ENCODE data around the gene FOXP1.

Gene FOXP1

DNA sequence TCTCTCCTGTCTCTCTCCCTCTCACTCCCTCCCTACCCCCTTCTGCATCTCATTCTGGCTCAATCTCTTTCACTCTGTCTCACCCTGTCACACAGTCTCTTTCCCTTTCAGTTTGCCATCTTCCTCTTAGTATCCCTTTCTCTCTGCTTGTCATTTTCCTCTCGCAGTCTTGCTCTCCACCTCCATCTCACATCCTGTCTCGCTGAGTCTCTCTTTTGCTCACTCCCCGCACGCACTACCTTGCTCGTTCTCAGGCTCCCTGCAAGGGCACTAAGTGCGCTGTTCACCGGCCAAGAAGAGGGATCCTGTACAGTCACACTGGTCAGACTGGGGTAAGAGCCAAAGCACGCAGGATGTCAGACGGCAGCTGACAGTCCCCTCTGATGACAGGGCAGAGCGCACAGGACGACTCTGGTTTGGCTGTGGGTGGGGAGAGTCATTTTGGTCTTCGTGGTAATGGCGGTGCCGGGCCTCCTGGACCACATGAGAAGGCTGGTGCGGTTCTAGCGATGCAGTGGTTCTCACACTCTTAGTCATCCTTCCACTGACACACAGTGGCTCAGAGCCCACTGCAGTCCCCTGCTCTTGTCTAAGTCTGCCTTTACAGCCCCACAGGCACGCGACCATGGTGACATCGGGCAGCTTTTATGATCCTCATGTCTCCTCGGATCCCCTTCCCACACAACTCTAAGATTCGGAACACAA lies 356.8 kb downstream of the FOXP1 start:
- no peaks in the 10 kb centered on the region for H3K9me3 ChIP-seq
- H3K4me1 ChIP-seq: peaks cover 0 to 73% (median 18%) of the 10 kb centered on the region in 4 donors
- no peaks in the 10 kb centered on the region for H3K36me3 ChIP-seq
- H3K27me3 ChIP-seq: no peaks in the 10 kb centered on the region
- peak in 1 of 2 donors; percentile 72 for DNase-seq
- no peak for TF ChIP-seq CTCF (IDR thresholded peaks at IDR 0.05)
- peak overlapping the region; percentile 41 to 44 for H3K4me3 ChIP-seq
- intact Hi-C loops (cut with DNase I; ENCODE audit: low total_unique reads): no loop called here
- H3K27ac ChIP-seq: peak overlapping the region; percentile 80 to 82

GRCh38 chr3:71225951-71226564 lies 357.5 kb downstream of the FOXP1 start:
- peaks cover 0 to 66% (median 18%) of the 10 kb centered on the region in 4 donors for H3K4me1 ChIP-seq
- peak overlapping the region; percentile 80 to 82 for H3K27ac ChIP-seq

DNA sequence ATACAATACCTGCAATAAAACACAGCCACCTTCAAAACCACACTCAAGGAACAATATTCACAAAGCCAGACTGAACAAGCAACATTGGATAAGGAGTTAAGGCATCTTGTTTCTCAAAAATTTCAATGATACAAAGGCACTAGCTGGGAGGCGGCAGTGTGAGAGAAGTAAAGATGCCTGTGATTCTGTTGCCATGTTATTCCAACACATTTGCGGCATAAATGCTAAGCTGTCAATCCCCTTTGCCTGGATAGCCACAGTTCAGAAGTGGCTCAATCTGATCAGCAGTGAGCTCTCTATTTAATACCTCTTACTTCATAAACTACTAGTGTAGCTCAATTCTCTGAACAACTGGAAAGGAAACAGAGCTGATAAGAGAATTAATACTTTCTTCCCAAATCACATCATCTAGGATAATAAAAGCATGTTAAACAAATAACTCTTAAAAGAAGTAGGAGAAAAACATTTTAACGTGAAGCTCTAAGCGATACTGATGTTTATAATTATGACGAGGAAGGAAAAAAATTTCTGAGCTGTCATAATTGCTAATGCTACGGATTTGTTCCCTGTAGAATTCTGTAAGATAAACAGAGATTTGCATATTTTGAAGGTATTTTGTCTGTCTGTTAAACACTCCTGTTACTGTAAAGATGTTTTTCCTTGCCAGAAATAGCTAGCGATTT lies 358.4 kb downstream of the FOXP1 start:
- H3K4me3 ChIP-seq: peak overlapping the region; percentile 41 to 44
- H3K27ac ChIP-seq: peak overlapping the region; percentile 80 to 82
- H3K9me3 ChIP-seq: no peaks in the 10 kb centered on the region
- H3K27me3 ChIP-seq: no peaks in the 10 kb centered on the region
- DNase-seq: no peak
- no peaks in the 10 kb centered on the region for H3K36me3 ChIP-seq
- intact Hi-C loops (cut with DNase I; ENCODE audit: low total_unique reads): no loop called here
- TF ChIP-seq CTCF (IDR thresholded peaks at IDR 0.05): no peak
- peaks cover 0 to 57% (median 16%) of the 10 kb centered on the region in 4 donors for H3K4me1 ChIP-seq

More at GRCh38 chr3:71225951-71226564, 357.5 kb downstream of the FOXP1 start:
- intact Hi-C loops (cut with DNase I; ENCODE audit: low total_unique reads): no loop called here
- Histone ChIP-seq H3K4me3 (peak overlapping the region; percentile 41 to 44), H3K9me3 (no peaks in the 10 kb centered on the region), H3K36me3 (no peaks in the 10 kb centered on the region), H3K27me3 (no peaks in the 10 kb centered on the region)
- DNase-seq: no peak
- no peak for TF ChIP-seq CTCF (IDR thresholded peaks at IDR 0.05)

DNA sequence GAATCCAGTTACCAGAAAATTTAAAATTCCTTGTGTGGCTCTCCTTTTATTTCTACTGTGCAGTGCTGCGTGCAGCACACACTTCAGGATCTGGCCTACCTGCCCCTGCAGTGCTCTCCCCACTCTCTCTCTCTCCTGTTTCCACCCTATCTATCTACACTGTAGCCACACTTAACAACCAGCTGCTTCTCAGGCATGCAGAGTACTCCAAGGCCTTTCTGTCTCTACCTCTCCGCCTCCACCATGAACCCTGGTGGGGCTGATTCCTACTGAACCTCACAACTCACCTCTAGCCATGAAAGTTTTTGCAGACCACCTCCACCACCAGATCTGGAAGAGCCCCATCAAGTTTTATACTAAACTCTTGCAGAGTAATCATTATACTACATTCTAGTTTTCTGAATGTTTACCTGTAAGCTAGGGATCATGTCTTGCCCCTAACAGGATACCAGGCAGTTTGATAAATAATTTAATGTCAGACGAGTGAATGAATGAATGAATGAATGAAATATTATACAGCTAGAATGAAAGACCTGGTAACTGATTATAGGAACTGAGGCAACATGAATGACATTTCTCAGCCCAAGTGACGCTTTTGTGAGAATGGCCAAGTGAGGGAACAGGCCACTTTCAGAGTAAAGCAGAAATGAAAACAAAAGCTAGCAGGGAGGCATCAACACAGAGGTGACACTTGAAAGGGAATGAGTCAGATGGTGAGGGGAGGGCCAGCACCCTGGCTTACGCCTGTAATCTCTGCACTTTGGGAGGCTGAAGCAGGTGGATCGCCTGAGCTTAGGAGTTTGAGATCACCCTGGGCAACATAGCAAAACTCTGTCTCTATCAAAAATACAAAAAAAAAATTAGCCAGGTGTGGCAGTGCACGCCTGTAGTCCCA lies 363.5 kb downstream of the FOXP1 start:
- no peaks in the 10 kb centered on the region for H3K36me3 ChIP-seq
- DNase-seq: no peak
- H3K4me1 ChIP-seq: peaks cover 0 to 10% (median 3%) of the 10 kb centered on the region in 4 donors
- H3K4me3 ChIP-seq: no peak overlapping the region
- H3K9me3 ChIP-seq: no peaks in the 10 kb centered on the region
- no peak overlapping the region for H3K27ac ChIP-seq
- no peaks in the 10 kb centered on the region for H3K27me3 ChIP-seq
- intact Hi-C loops (cut with DNase I; ENCODE audit: low total_unique reads): no loop called here
- no peak for TF ChIP-seq CTCF (IDR thresholded peaks at IDR 0.05)

DNA sequence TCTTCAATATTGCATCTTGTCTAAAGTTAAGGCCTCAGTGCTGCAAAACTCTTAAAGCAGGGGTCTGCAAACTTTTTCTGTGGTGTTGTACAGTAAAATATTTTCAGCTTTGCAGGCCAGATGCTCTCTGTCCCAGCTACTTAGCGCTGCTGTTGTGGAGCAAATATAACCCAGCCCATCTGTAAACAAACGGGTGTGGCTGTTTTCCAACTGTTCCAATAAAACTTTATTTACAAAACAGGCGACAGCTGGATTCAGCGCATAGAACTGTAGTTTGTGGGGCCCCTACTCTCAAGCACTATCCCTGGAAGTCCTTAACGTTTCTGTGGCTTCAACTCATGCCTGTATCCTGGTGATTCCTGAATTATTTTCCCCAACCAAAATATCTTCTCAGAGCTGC lies 365.0 kb downstream of the FOXP1 start:
- Histone ChIP-seq H3K27ac (no peak overlapping the region), H3K4me1 (no peaks in the 10 kb centered on the region), H3K4me3 (no peak overlapping the region), H3K27me3 (no peaks in the 10 kb centered on the region), H3K36me3 (no peaks in the 10 kb centered on the region), H3K9me3 (no peaks in the 10 kb centered on the region)
- no peak for TF ChIP-seq CTCF (IDR thresholded peaks at IDR 0.05)
- DNase-seq: no peak
- intact Hi-C loops (cut with DNase I; ENCODE audit: low total_unique reads): no loop called here

Measured in tibial artery (tissue), 4 donors.